ENCODE data around the gene ENC1.

GRCh38 chr5:74659172-74659571 lies 18.6 kb upstream of the ENC1 start:
- no peak for TF ChIP-seq EZH2phosphoT487 (IDR thresholded peaks at IDR 0.05; ENCODE audit: borderline replicate concordance, low read length)
- no peak for TF ChIP-seq EZH2 (IDR thresholded peaks at IDR 0.05; ENCODE audit: low read length, unreplicated experiment)
